Measurements from ENCODE around the gene IZUMO1. TPM values are rescaled to one million over a fixed set of nuclear protein-coding genes. Genes with fewer than 3 reads are reported as not detected.

The IZUMO1 gene
- total and polyA plus RNA-seq, 2 of the 13 experiments (the other 11 are each of a cell fraction or from before 2014, with no cell fraction given), result 0.07 to 0.22 TPM

GRCh38 chr19:48713864-48714755 lies 32.6 kb downstream of the IZUMO1 start (continued):
- no peak for TF ChIP-seq MAFF (IDR thresholded peaks at IDR 0.05; ENCODE audit: low read depth, low read length)
- TF ChIP-seq BCLAF1 (IDR thresholded peaks at IDR 0.05), result no peak
- TF ChIP-seq RBM22 (optimal IDR thresholded peaks at IDR 0.05; ENCODE audit: low read length), result no peak
- TF ChIP-seq HIVEP1 (CRISPR knock-in tag; IDR thresholded peaks at IDR 0.05), result 0 out of 2 replicates have a peak, but pooled peaks have one; percentile 28
- no peak for TF ChIP-seq ZNF569 (CRISPR knock-in tag; IDR thresholded peaks at IDR 0.05; ENCODE audit: borderline replicate concordance)
- TF ChIP-seq PPARG (CRISPR knock-in tag; conservative IDR thresholded peaks at IDR 0.05), result no peak
- TF ChIP-seq FOXK1 (CRISPR knock-in tag; IDR thresholded peaks at IDR 0.05; ENCODE audit: borderline replicate concordance, low read depth), result no peak
- no peak for TF ChIP-seq ZNF343 (CRISPR knock-in tag; IDR thresholded peaks at IDR 0.05)
- TF ChIP-seq ZNF33A (CRISPR knock-in tag; IDR thresholded peaks at IDR 0.05; ENCODE audit: borderline replicate concordance), result no peak
- no peak for TF ChIP-seq TBP (CRISPR knock-in tag; IDR thresholded peaks at IDR 0.05)
- peak; percentile 30; the same call in 1 of the 2 replicates for TF ChIP-seq THAP9 (CRISPR knock-in tag; IDR thresholded peaks at IDR 0.05; ENCODE audit: borderline replicate concordance)
- TF ChIP-seq CENPT (CRISPR knock-in tag; IDR thresholded peaks at IDR 0.05; ENCODE audit: low read depth), result no peak
- TF ChIP-seq TEAD3 (CRISPR knock-in tag; optimal IDR thresholded peaks at IDR 0.05; ENCODE audit: borderline replicate concordance), result no peak
- TF ChIP-seq DRAP1 (CRISPR knock-in tag; IDR thresholded peaks at IDR 0.05), result peak; percentile 78
- no peak for TF ChIP-seq E2F2 (CRISPR knock-in tag; IDR thresholded peaks at IDR 0.05; ENCODE audit: borderline replicate concordance)
- no peak for TF ChIP-seq ZBTB33 (CRISPR knock-in tag; IDR thresholded peaks at IDR 0.05)
- TF ChIP-seq SMAD3 (CRISPR knock-in tag; IDR thresholded peaks at IDR 0.05), result no peak; the same call in 1 of the 2 replicates
- TF ChIP-seq GABPA (IDR thresholded peaks at IDR 0.05; ENCODE audit: low read depth, low read length), result no peak
- peak; percentile 45 for TF ChIP-seq GABPA (CRISPR knock-in tag; IDR thresholded peaks at IDR 0.05; ENCODE audit: low read depth)
- TF ChIP-seq ZNF335 (CRISPR knock-in tag; IDR thresholded peaks at IDR 0.05), result no peak

All from HepG2 (cell line).